Measurements from ENCODE around the gene ZNF511. TPM values are rescaled to one million over a fixed set of nuclear protein-coding genes. Genes with fewer than 3 reads are reported as not detected.

ZNF511 gene
- total RNA-seq, 1 experiment from 2014 or later, result 49.0 TPM

DNA sequence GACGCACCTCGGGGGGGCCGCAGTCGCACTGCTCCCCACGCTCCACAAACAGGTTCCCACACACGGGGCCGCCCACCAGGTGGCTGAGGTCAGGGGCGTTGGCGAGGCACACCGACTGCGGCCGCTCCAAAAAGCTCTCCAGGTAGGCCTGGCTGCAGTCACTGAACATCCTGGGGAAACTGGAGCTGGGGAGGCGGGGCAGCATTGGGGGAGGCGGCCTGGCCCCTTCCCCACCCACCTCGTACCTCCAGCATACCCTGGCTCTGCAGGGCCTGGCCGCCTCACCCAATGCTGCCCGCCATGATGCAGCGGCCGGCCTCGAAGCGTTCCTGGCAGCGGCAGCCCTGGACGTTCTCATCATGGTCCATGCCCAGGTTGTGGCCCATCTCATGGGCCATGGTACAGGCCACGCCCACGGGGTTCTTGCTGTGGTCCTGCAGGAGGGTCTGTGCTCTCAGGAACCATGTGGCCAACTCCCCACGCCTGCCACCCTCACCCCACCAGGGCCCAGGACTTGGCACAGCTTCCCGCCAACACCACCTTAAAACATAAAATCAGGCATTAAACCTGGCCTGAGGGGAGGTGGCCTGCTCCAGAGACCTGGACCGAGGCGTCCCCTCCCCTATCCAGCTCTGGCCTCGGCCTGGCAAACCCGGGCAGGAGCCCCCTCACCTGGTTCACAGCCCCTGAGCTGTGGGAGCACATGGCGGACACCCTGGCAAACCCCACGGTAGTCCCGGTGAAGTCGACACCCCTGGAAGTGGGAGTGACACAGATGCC, 37.0 kb upstream of the ZNF511 start (continued):
- TF ChIP-seq, protein P1, sequence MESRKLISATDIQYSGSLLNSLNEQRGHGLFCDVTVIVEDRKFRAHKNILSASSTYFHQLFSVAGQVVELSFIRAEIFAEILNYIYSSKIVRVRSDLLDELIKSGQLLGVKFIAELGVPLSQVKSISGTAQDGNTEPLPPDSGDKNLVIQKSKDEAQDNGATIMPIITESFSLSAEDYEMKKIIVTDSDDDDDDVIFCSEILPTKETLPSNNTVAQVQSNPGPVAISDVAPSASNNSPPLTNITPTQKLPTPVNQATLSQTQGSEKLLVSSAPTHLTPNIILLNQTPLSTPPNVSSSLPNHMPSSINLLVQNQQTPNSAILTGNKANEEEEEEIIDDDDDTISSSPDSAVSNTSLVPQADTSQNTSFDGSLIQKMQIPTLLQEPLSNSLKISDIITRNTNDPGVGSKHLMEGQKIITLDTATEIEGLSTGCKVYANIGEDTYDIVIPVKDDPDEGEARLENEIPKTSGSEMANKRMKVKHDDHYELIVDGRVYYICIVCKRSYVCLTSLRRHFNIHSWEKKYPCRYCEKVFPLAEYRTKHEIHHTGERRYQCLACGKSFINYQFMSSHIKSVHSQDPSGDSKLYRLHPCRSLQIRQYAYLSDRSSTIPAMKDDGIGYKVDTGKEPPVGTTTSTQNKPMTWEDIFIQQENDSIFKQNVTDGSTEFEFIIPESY (IDR thresholded peaks at IDR 0.05; ENCODE audit: extremely low read depth, insufficient replicate concordance, low read length), result no peak
- TF ChIP-seq FOSL1 (IDR thresholded peaks at IDR 0.05; ENCODE audit: low read depth) (no peak), RAD21 (IDR thresholded peaks at IDR 0.05; ENCODE audit: low read depth) (no peak)

- ChIA-PET POLR2A (no interaction called here), RAD21 (ENCODE audit: low non-redundant PET in 1 of 2, low total read pairs in 2 of 2, uncharacterized antibody in 2 of 2, unreplicated experiment in 2 of 2) (no interaction called here), CTCF (no interaction called here)
- Histone ChIP-seq H3K27ac (ENCODE audit: low read depth, low read length) (no peak overlapping the region), H2AFZ (ENCODE audit: low read depth, low read length, poor library complexity, severe bottlenecking) (no peak overlapping the region), H3K4me2 (ENCODE audit: low read length) (no peak overlapping the region), H3K27me3 (ENCODE audit: insufficient read depth, low read length) (no peaks in the 10 kb centered on the region), H3K9me3 (ENCODE audit: control insufficient read depth in 1 of 2, insufficient read depth in 1 of 2, low read depth in 1 of 2, low read length in 2 of 2) (no peaks in the 10 kb centered on the region), H3K4me3 (replicated peaks in 1 of 2; ENCODE audit: low read depth in 1 of 2, low read length in 2 of 2) (no peak overlapping the region), H3K4me1 (ENCODE audit: control insufficient read depth in 1 of 2, insufficient read depth in 2 of 2, low read length in 2 of 2) (no peaks in the 10 kb centered on the region), H3K79me2 (ENCODE audit: insufficient read depth, low read length) (no peaks in the 10 kb centered on the region), H3K36me3 (ENCODE audit: control insufficient read depth in 1 of 2, insufficient read depth in 2 of 2, low read length in 2 of 2) (no peaks in the 10 kb centered on the region), H3K9ac (ENCODE audit: low read length) (no peak overlapping the region), H3K9me2 (ENCODE audit: insufficient read depth) (no peaks in the 10 kb centered on the region), H4K20me1 (ENCODE audit: insufficient read depth) (no peaks in the 10 kb centered on the region)
- BruUV-seq (replicated peaks), result no TSS peak
- no peak for ATAC-seq
- DNase-seq (ENCODE audit: low read depth, low spot score), result no peak
- intact Hi-C loops (cut with micrococcal nuclease), result no loop called here
- TF ChIP-seq SP1 (IDR thresholded peaks at IDR 0.05; ENCODE audit: low read depth) (no peak), EZH2 (IDR thresholded peaks at IDR 0.05) (no peak), ELF1 (IDR thresholded peaks at IDR 0.05; ENCODE audit: borderline replicate concordance, low read depth) (no peak), YY1 (IDR thresholded peaks at IDR 0.05; ENCODE audit: extremely low read depth, insufficient replicate concordance, low read depth, low read length) (no peak), POLR2A (IDR thresholded peaks at IDR 0.05; ENCODE audit: borderline replicate concordance, extremely low read depth, insufficient read depth, insufficient read length) (no peak), POLR2AphosphoS5 (IDR thresholded peaks at IDR 0.05; ENCODE audit: low read depth, low read length) (no peak), MAX (IDR thresholded peaks at IDR 0.05) (no peak), FOSL1 (IDR thresholded peaks at IDR 0.05; ENCODE audit: low read depth) (no peak), CBX3 (IDR thresholded peaks at IDR 0.05; ENCODE audit: low read depth) (no peak), EZH2phosphoT487 (IDR thresholded peaks at IDR 0.05; ENCODE audit: borderline replicate concordance) (no peak), CTCF (IDR thresholded peaks at IDR 0.05 in 2 of 3, conservative IDR thresholded peaks at IDR 0.05 in 1 of 3; ENCODE audit: borderline replicate concordance in 1 of 3, insufficient read depth in 1 of 3, low read depth in 2 of 3, low read length in 2 of 3) (no peak), JUND (IDR thresholded peaks at IDR 0.05) (no peak), CEBPB (IDR thresholded peaks at IDR 0.05; ENCODE audit: low read depth) (no peak)
- TF ChIP-seq, protein P1 (IDR thresholded peaks at IDR 0.05; ENCODE audit: extremely low read depth, insufficient replicate concordance, low read length), result no peak
Observed at GRCh38 chr10:133272301-133272963, 36.3 kb upstream of the ZNF511 start.

Measured in HCT116 (cell line).